Left ventricle myocardium inferior (tissue), 1 donor: ENCODE data around the gene ING5. TPM values are rescaled to one million over a fixed set of nuclear protein-coding genes. Genes with fewer than 3 reads are reported as not detected.

Experiments used
- DNase-seq: peaks from one replicate; pipeline ENCODE4 v3.0.0-alpha.2; 2020
- H3K27ac ChIP-seq: fragments of 200-600 bp; replicated peaks from 2 replicates; pipeline ENCODE4 v1.8.0; 2021
- H3K27me3 ChIP-seq: fragments of 200-600 bp; 2 replicates; pipeline ENCODE4 v1.8.0; 2021; ENCODE audit warnings: low read depth
- H3K36me3 ChIP-seq: fragments of 200-600 bp; 2 replicates; pipeline ENCODE4 v1.8.0; 2021
- H3K4me1 ChIP-seq: fragments of 200-600 bp; 2 replicates; pipeline ENCODE4 v1.8.0; 2021
- H3K4me3 ChIP-seq: fragments of 200-600 bp; 2 replicates; pipeline ENCODE4 v1.8.0; 2021; ENCODE audit warnings: mild to moderate bottlenecking, moderate library complexity
- H3K9me3 ChIP-seq: fragments of 200-600 bp; replicated peaks from 2 replicates; pipeline ENCODE4 v1.8.0; 2021
- intact Hi-C: fragments of 100-400 bp; cut with micrococcal nuclease; formaldehyde crosslinking; loops from one replicate; pipeline ENCODE4 v1.11.0; 2022
- total RNA-seq: library from RNA; stranded (reverse); fragmentation: NEBNext Ultra II Directional; extraction: Animal tissue kit (Norgen Biotek cat#: 25700); gene quantifications from one replicate; pipeline ENCODE4 v1.2.1, GENCODE V29; 2021
- TF ChIP-seq, protein P1 (sequence below): fragments of 200-600 bp; IDR thresholded peaks from 2 replicates; pipeline ENCODE4 v1.8.0; 2021; ENCODE audit warnings: antibody characterized with exemption, mild to moderate bottlenecking, borderline replicate concordance
- donor health status: DM: no; HTN: yes; CAD: no; lungs with severe emphysema.

Gene ING5
- total RNA-seq, 1 donor from 2014 or later: 20.0 TPM

GRCh38 chr2:241773511-241774418, 71.9 kb downstream of the ING5 start:
- no peak for DNase-seq
- peaks cover 66% of the 10 kb centered on the region for H3K27me3 ChIP-seq
- H3K4me3 ChIP-seq: no peak overlapping the region
- no peaks in the 10 kb centered on the region for H3K36me3 ChIP-seq
- intact Hi-C loops: no loop called here
- H3K9me3 ChIP-seq: no peaks in the 10 kb centered on the region
- TF ChIP-seq, protein P1, sequence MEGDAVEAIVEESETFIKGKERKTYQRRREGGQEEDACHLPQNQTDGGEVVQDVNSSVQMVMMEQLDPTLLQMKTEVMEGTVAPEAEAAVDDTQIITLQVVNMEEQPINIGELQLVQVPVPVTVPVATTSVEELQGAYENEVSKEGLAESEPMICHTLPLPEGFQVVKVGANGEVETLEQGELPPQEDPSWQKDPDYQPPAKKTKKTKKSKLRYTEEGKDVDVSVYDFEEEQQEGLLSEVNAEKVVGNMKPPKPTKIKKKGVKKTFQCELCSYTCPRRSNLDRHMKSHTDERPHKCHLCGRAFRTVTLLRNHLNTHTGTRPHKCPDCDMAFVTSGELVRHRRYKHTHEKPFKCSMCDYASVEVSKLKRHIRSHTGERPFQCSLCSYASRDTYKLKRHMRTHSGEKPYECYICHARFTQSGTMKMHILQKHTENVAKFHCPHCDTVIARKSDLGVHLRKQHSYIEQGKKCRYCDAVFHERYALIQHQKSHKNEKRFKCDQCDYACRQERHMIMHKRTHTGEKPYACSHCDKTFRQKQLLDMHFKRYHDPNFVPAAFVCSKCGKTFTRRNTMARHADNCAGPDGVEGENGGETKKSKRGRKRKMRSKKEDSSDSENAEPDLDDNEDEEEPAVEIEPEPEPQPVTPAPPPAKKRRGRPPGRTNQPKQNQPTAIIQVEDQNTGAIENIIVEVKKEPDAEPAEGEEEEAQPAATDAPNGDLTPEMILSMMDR: no peak
- H3K27ac ChIP-seq: no peak overlapping the region
- H3K4me1 ChIP-seq: no peaks in the 10 kb centered on the region

- TF ChIP-seq, protein P1: no peak
- intact Hi-C loops: no loop called here
These were observed 72.8 kb downstream of the ING5 start for GRCh38 chr2:241774419-241775222.

DNA sequence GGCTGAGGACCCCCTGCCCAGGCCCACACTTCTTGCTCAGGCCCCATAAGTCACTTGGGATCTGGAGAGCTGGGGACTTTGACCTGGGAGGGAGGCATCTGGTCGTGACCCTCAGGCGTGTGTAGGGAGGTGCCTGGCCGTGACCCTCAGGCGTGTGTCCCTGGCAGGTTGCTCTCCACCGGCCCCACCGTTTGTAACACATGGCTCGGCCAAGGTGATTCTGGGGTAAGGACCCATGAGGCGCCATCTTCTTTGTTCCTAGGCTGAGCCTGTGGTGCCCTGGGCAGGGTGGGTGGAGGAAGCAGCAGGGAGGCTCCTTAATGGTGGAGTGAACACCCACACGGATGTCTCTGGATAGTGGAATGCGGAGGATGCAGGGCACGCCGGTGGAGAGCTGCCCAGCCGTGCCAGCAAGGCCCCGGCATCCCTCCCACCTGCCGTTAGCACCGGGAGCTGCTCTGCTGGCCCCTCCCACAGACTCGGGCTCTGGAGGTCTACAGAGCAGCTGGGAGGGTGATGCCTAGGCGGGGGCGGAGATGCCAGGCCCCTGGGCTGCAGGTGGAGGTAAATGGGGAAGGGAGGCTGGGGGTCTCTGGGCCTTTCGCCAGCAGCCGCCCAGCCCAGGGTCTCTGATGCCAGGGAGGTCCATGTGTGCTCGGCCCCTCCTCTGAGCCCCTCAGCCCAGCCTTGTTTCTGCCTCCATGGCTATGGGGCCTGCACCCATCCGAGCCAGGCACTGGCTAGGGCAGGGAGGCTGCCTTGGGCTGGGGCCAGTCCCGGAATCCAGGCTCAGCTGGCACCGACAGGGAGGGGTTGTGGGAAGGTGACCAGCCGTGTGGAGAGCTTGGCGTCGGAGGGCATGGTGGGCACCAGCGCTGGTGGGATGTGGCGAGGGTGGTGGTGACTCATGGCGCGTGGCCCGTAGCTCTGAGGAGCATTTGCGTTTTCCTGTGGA, 73.7 kb downstream of the ING5 start:
- TF ChIP-seq, protein P1: no peak
- H3K4me1 ChIP-seq: no peaks in the 10 kb centered on the region
- DNase-seq: no peak

More at GRCh38 chr2:241774419-241775222, 72.8 kb downstream of the ING5 start:
- Histone ChIP-seq H3K36me3 (no peaks in the 10 kb centered on the region), H3K4me3 (no peak overlapping the region), H3K4me1 (no peaks in the 10 kb centered on the region), H3K27ac (no peak overlapping the region), H3K27me3 (peaks cover 66% of the 10 kb centered on the region), H3K9me3 (no peaks in the 10 kb centered on the region)
- no peak for DNase-seq

GRCh38 chr2:241776336-241777169, 74.7 kb downstream of the ING5 start, which contains the start of gene GAL3ST2:
Gene GAL3ST2, plus strand, starts transcription at chr2:241776822. Its CDS starts 134 bp downstream, at chr2:241776956.
- DNase-seq: no peak
- intact Hi-C loops: no loop called here
- H3K9me3 ChIP-seq: peaks cover 8% of the 10 kb centered on the region
- no peaks in the 10 kb centered on the region for H3K4me1 ChIP-seq
- H3K36me3 ChIP-seq: no peaks in the 10 kb centered on the region
- H3K27me3 ChIP-seq: peaks cover 64% of the 10 kb centered on the region
- H3K27ac ChIP-seq: no peak within 1 kb of the TSS
- no peak within 1 kb of the TSS for H3K4me3 ChIP-seq
- TF ChIP-seq, protein P1: no peak

More for the DNA sequence above, 73.7 kb downstream of the ING5 start:
- intact Hi-C loops: no loop called here
- Histone ChIP-seq H3K9me3 (no peaks in the 10 kb centered on the region), H3K4me3 (no peak overlapping the region), H3K36me3 (no peaks in the 10 kb centered on the region), H3K27ac (no peak overlapping the region), H3K27me3 (peaks cover 66% of the 10 kb centered on the region)
